ENCODE data around the gene GALM.
"Not testable (repeated sequence)": the region's sequence is repeated elsewhere in the genome, so short reads cannot be mapped to it uniquely, and the experiment has no call there.

DNA sequence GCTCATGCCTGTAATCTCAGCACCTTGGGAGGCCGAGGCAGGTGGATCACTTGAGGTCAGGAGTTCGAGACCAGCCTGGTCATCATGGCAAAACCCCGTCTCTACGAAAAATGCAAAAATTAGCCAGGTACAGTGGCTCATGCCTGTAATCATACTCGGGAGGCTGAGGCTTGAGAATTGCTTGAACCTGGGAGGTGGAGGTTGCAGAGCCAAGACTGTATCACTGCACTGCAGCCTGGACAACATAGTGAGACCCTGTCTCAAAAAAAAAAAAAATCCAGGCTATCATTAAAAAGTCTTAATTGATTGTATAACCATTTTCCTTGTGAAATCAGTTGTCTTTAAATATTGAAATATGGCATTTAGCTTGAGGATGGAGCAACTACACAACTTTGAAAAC is 15.0 kb downstream of the GALM start:
- not testable (repeated sequence) for TF ChIP-seq POLR2AphosphoS5 (IDR thresholded peaks at IDR 0.05); EP300 (conservative IDR thresholded peaks at IDR 0.05; ENCODE audit: poor library complexity, severe bottlenecking); EZH2 (IDR thresholded peaks at IDR 0.05; ENCODE audit: borderline replicate concordance, insufficient read depth, low read length, poor library complexity, severe bottlenecking)
- TF ChIP-seq, protein P1, sequence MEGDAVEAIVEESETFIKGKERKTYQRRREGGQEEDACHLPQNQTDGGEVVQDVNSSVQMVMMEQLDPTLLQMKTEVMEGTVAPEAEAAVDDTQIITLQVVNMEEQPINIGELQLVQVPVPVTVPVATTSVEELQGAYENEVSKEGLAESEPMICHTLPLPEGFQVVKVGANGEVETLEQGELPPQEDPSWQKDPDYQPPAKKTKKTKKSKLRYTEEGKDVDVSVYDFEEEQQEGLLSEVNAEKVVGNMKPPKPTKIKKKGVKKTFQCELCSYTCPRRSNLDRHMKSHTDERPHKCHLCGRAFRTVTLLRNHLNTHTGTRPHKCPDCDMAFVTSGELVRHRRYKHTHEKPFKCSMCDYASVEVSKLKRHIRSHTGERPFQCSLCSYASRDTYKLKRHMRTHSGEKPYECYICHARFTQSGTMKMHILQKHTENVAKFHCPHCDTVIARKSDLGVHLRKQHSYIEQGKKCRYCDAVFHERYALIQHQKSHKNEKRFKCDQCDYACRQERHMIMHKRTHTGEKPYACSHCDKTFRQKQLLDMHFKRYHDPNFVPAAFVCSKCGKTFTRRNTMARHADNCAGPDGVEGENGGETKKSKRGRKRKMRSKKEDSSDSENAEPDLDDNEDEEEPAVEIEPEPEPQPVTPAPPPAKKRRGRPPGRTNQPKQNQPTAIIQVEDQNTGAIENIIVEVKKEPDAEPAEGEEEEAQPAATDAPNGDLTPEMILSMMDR (IDR thresholded peaks at IDR 0.05; ENCODE audit: poor library complexity, severe bottlenecking): not testable (repeated sequence)
